HepG2 (cell line): ENCODE data around the gene ATXN1L. TPM values are rescaled to one million over a fixed set of nuclear protein-coding genes. Genes with fewer than 3 reads are reported as not detected.

Source experiments
- CREB1 ChIP-seq, 2 experiments: fragments of 450-650 bp in 1 of 2; IDR thresholded peaks; 2 replicates each; pipeline ENCODE4 v1.6.1; 2016 to 2017; ENCODE audit warnings: control low read depth in 1 of 2, mild to moderate bottlenecking in 1 of 2, missing compliant biosample characterization in 1 of 2, missing genetic modification characterization in 1 of 2
- ELF4 ChIP-seq: sonication (generic); formaldehyde crosslinking; IDR thresholded peaks from 2 replicates; pipeline ENCODE4 v1.5.0; 2020; ENCODE audit warnings: missing genetic modification reagents, mild to moderate bottlenecking, moderate library complexity, borderline replicate concordance
- GFI1 ChIP-seq: sonication (generic); formaldehyde crosslinking; IDR thresholded peaks from 2 replicates; pipeline ENCODE4 v1.5.0; 2020; ENCODE audit warnings: missing genetic modification reagents, mild to moderate bottlenecking, borderline replicate concordance
- HMGA1 ChIP-seq: sonication (generic); formaldehyde crosslinking; conservative IDR thresholded peaks from 2 replicates; pipeline ENCODE4 v1.4.0; 2020; ENCODE audit warnings: missing genetic modification reagents
- MAZ ChIP-seq, 2 experiments: sonication (generic) in 1 of 2; formaldehyde crosslinking in 1 of 2; IDR thresholded peaks; 2 replicates each; pipeline versions ENCODE4 v1.5.0 to v1.6.1; 2012 to 2020; ENCODE audit warnings: low read depth in 2 of 2, mild to moderate bottlenecking in 2 of 2, borderline replicate concordance in 1 of 2, improper control_type of control experiment in 1 of 2, low read length in 1 of 2, missing genetic modification reagents in 1 of 2, moderate library complexity in 1 of 2
- MLLT10 ChIP-seq: sonication (generic); formaldehyde crosslinking; IDR thresholded peaks from 2 replicates; pipeline ENCODE4 v1.4.0; 2020; ENCODE audit warnings: missing genetic modification reagents
- PAXIP1 ChIP-seq: sonication (generic); formaldehyde crosslinking; conservative IDR thresholded peaks from 2 replicates; pipeline ENCODE4 v1.4.0; 2020; ENCODE audit warnings: mild to moderate bottlenecking, missing genetic modification reagents, moderate library complexity
- POLR2AphosphoS2 ChIP-seq: IDR thresholded peaks from 2 replicates; pipeline ENCODE4 v1.6.1; 2011; ENCODE audit warnings: low read depth, low read length, improper control_type of control experiment
- RBAK ChIP-seq: sonication (generic); formaldehyde crosslinking; IDR thresholded peaks from 2 replicates; pipeline ENCODE4 v1.5.1; 2020; ENCODE audit warnings: mild to moderate bottlenecking, missing genetic modification reagents
- TOE1 ChIP-seq: sonication (generic); formaldehyde crosslinking; IDR thresholded peaks from 2 replicates; pipeline ENCODE4 v1.4.0; 2020; ENCODE audit warnings: mild to moderate bottlenecking, missing genetic modification reagents
- ZBTB7B ChIP-seq: sonication (generic); formaldehyde crosslinking; IDR thresholded peaks from 2 replicates; pipeline ENCODE4 v1.4.0; 2020; ENCODE audit warnings: missing genetic modification reagents
- ZNF282 ChIP-seq: fragments of 450-650 bp; IDR thresholded peaks from 2 replicates; pipeline ENCODE4 v1.6.1; 2018; ENCODE audit not compliant: partially characterized antibody
- ZNF33A ChIP-seq: sonication (generic); formaldehyde crosslinking; IDR thresholded peaks from 2 replicates; pipeline ENCODE4 v1.5.1; 2020; ENCODE audit warnings: missing genetic modification reagents, mild to moderate bottlenecking, moderate library complexity, borderline replicate concordance
- ZNF33B ChIP-seq: sonication (generic); formaldehyde crosslinking; IDR thresholded peaks from 2 replicates; pipeline ENCODE4 v1.5.1; 2020; ENCODE audit warnings: mild to moderate bottlenecking, missing genetic modification reagents
- ZNF646 ChIP-seq: sonication (generic); formaldehyde crosslinking; IDR thresholded peaks from 2 replicates; pipeline ENCODE4 v1.9.0; 2021; ENCODE audit warnings: mild to moderate bottlenecking, missing genetic modification reagents
- ZNF713 ChIP-seq: sonication (generic); formaldehyde crosslinking; IDR thresholded peaks from 2 replicates; pipeline ENCODE4 v1.4.0; 2020; ENCODE audit warnings: mild to moderate bottlenecking, missing genetic modification reagents
- ZNF768 ChIP-seq: sonication (generic); formaldehyde crosslinking; IDR thresholded peaks from 2 replicates; pipeline ENCODE4 v1.4.0; 2020; ENCODE audit warnings: missing genetic modification reagents
- ZNF792 ChIP-seq: IDR thresholded peaks from 2 replicates; pipeline ENCODE4 v1.6.1; 2016
- ZNF879 ChIP-seq: sonication (generic); formaldehyde crosslinking; IDR thresholded peaks from 2 replicates; pipeline ENCODE4 v1.8.1; 2023; ENCODE audit warnings: missing genetic modification reagents
- polyA plus RNA-seq, 8 experiments: library from polyadenylated mRNA; depleted of rRNA in 3 of 8; stranded (reverse) in 7 of 8; unstranded in 1 of 8; fragments of >200 nt; fragmentation: Illumina TruSeq in 4 of 8; extraction: Trizol in 4 of 8; gene quantifications; 2 replicates each; pipeline versions ENCODE4 v1.2.1 to v1.2.3, GENCODE V29; 2011 to 2016; ENCODE audit warnings: low read depth in 4 of 8, missing spikeins in 1 of 8, mixed read lengths in 1 of 8; ENCODE audit not compliant: insufficient read depth in 1 of 8
- total RNA-seq, 5 experiments: library from RNA; depleted of rRNA; stranded (reverse); fragments of >200 nt; fragmentation: Illumina TruSeq; extraction: Trizol; gene quantifications; 2 replicates each; pipeline ENCODE4 v1.2.3, GENCODE V29; 2016; ENCODE audit warnings: low read depth in 1 of 5

The ATXN1L gene
- total and polyA plus RNA-seq, 2 of the 13 experiments (the other 11 are each of a cell fraction or from before 2014, with no cell fraction given) = 20.0 to 22.4 TPM

DNA sequence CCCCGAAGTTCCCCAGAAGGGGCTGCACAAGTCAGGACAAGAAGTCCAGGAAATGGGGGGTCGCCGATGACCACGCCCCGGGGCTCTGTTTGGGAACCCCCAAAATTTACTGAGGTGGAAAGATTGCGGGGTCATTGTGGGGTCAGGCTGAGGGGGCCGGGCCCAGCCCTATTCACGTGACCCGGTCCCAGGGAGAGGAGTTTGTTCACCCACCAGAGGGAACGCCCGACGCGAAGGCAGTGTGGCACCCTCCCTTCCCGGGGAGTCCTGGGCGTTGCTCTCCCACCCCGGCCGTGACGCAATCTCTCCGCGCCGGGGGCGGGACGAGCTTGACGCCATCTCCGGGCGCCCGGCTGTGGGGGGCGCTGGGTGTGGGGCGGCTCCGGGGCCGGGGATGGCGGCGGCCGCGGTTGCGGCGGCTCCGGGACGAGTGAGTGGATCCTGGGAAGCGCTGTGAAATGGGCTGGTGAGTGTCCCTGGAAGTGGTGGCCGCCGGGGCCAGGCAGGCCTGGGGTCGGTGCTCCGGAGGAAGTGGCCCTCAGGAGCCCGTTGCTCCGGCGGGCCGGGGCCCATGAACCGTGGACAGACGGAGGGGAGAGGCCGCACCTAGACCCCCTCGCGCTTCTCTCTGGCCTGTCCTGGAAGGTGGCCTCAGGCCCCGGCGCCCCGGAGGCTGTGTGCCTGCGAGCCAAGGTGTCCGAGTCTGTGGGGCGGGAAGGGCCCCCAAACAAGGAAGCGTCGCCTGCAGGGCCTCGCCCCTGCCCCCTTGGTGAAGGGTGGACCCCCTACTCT, at the start of gene ATXN1L (continued):
- TF ChIP-seq ZNF646 (CRISPR knock-in tag) (no peak), ZNF792 (CRISPR knock-in tag) (peak; percentile 74; the same call in 1 of the 2 replicates), ZNF33A (peak; percentile 31; the same call in 1 of the 2 replicates), MAZ (IDR thresholded peaks at IDR 0.05; ENCODE audit: borderline replicate concordance, low read depth, low read length) (peak; percentile 99), MAZ (CRISPR knock-in tag; IDR thresholded peaks at IDR 0.05; ENCODE audit: low read depth) (peak; percentile 96), ZNF768 (CRISPR knock-in tag) (peak; percentile 9; the same call in 1 of the 2 replicates), HMGA1 (CRISPR knock-in tag) (no peak), PAXIP1 (CRISPR knock-in tag) (peak; percentile 62), ZNF282 (no peak), MLLT10 (CRISPR knock-in tag) (no peak), CREB1 (IDR thresholded peaks at IDR 0.05) (peak; percentile 99), CREB1 (CRISPR knock-in tag; IDR thresholded peaks at IDR 0.05) (peak; percentile 95), POLR2AphosphoS2 (no peak), ZNF33B (CRISPR knock-in tag) (0 out of 2 replicates have a peak, but pooled peaks have one; percentile 16), TOE1 (CRISPR knock-in tag) (peak; percentile 61; the same call in 1 of the 2 replicates), GFI1 (peak; percentile 50; the same call in 1 of the 2 replicates), ZNF713 (no peak), ZNF879 (CRISPR knock-in tag) (0 out of 2 replicates have a peak, but pooled peaks have one; percentile 16), ELF4 (CRISPR knock-in tag) (no peak), ZBTB7B (CRISPR knock-in tag) (peak; percentile 90), RBAK (CRISPR knock-in tag) (no peak)
